H9 (cell line): ENCODE results near the gene RNF217. TPM values are rescaled to one million over a fixed set of nuclear protein-coding genes. Genes with fewer than 3 reads are reported as not detected.

ENCODE experiments used
- DNase-seq: peaks from one replicate; pipeline ENCODE4 v3.0.0-alpha.2; 2017
- H2AFZ ChIP-seq: one replicate; pipeline ENCODE4 v1.6.1; 2013; ENCODE audit warnings: mild to moderate bottlenecking, low read length, control low read depth, moderate library complexity
- H2AK5ac ChIP-seq: 2 replicates; pipeline ENCODE4 v1.6.1; 2013; ENCODE audit warnings: low read length, control low read depth, mixed read lengths; ENCODE audit not compliant: insufficient read length
- H2BK120ac ChIP-seq: one replicate; pipeline ENCODE4 v1.6.1; 2013; ENCODE audit warnings: low read depth, mild to moderate bottlenecking, low read length, control low read depth, inconsistent platforms; ENCODE audit not compliant: poor library complexity, severe bottlenecking
- H2BK12ac ChIP-seq: 2 replicates; pipeline ENCODE4 v1.6.1; 2013; ENCODE audit warnings: low read length, control low read depth, mixed read lengths, low read depth; ENCODE audit not compliant: insufficient read length
- H2BK15ac ChIP-seq: 2 replicates; pipeline ENCODE4 v1.6.1; 2013; ENCODE audit warnings: low read depth, low read length, control low read depth
- H2BK20ac ChIP-seq: one replicate; pipeline ENCODE4 v1.6.1; 2013; ENCODE audit warnings: low read depth, mild to moderate bottlenecking, low read length, control low read depth, inconsistent platforms; ENCODE audit not compliant: poor library complexity, severe bottlenecking
- H2BK5ac ChIP-seq: 2 replicates; pipeline ENCODE4 v1.6.1; 2013; ENCODE audit warnings: low read length, control low read depth, mixed read lengths; ENCODE audit not compliant: insufficient read length
- H3K14ac ChIP-seq: 2 replicates; pipeline ENCODE4 v1.6.1; 2013; ENCODE audit warnings: low read length, control low read depth; ENCODE audit not compliant: insufficient read depth
- H3K18ac ChIP-seq: 2 replicates; pipeline ENCODE4 v1.6.1; 2013; ENCODE audit warnings: low read depth, mild to moderate bottlenecking, mixed read lengths, low read length, control low read depth; ENCODE audit not compliant: insufficient read length
- H3K23ac ChIP-seq: 2 replicates; pipeline ENCODE4 v1.6.1; 2013; ENCODE audit warnings: low read length, control low read depth, mixed read lengths, low read depth; ENCODE audit not compliant: insufficient read length
- H3K23me2 ChIP-seq: 2 replicates; pipeline ENCODE4 v1.6.1; 2013; ENCODE audit warnings: low read depth, mild to moderate bottlenecking, mixed read lengths, low read length, control low read depth; ENCODE audit not compliant: insufficient read length, poor library complexity, severe bottlenecking
- H3K27ac ChIP-seq: 2 replicates; pipeline ENCODE4 v1.5.1; 2013; ENCODE audit warnings: low read length, control low read depth, mixed read lengths, low read depth; ENCODE audit not compliant: insufficient read length
- H3K27me3 ChIP-seq: 2 replicates; pipeline ENCODE4 v1.6.1; 2013; ENCODE audit warnings: low read length, control low read depth, inconsistent platforms; ENCODE audit not compliant: insufficient read depth
- H3K4ac ChIP-seq: 2 replicates; pipeline ENCODE4 v1.6.1; 2013; ENCODE audit warnings: low read depth, mild to moderate bottlenecking, control low read depth, inconsistent platforms, low read length, moderate library complexity
- H3K4me1 ChIP-seq: 2 replicates; pipeline ENCODE4 v1.6.1; 2013; ENCODE audit warnings: low read length, control low read depth, inconsistent platforms; ENCODE audit not compliant: insufficient read depth
- H3K4me2 ChIP-seq: 2 replicates; pipeline ENCODE4 v1.6.1; 2013; ENCODE audit warnings: low read length, control low read depth, mixed read lengths; ENCODE audit not compliant: insufficient read length, insufficient read depth
- H3K56ac ChIP-seq: 2 replicates; pipeline ENCODE4 v1.6.1; 2013; ENCODE audit warnings: low read depth, mild to moderate bottlenecking, mixed read lengths, low read length, control low read depth; ENCODE audit not compliant: insufficient read length
- H3K79me1 ChIP-seq: 2 replicates; pipeline ENCODE4 v1.6.1; 2013; ENCODE audit warnings: low read depth, mild to moderate bottlenecking, moderate library complexity, low read length, control low read depth, inconsistent platforms; ENCODE audit not compliant: insufficient read depth, poor library complexity, severe bottlenecking
- H3K79me2 ChIP-seq: 2 replicates; pipeline ENCODE4 v1.6.1; 2013; ENCODE audit warnings: low read length, control low read depth, inconsistent platforms; ENCODE audit not compliant: insufficient read depth
- H3K9ac ChIP-seq: 2 replicates; pipeline ENCODE4 v1.6.1; 2013; ENCODE audit warnings: low read length, control low read depth, mixed read lengths; ENCODE audit not compliant: insufficient read length; ENCODE audit errors: extremely low read depth
- H3K9me3 ChIP-seq: one replicate; pipeline ENCODE4 v1.6.1; 2013; ENCODE audit warnings: low read depth, low read length, inconsistent platforms; ENCODE audit not compliant: control insufficient read depth
- H3T11ph ChIP-seq: one replicate; pipeline ENCODE4 v1.6.1; 2013; ENCODE audit warnings: mild to moderate bottlenecking, low read length, control low read depth, inconsistent platforms
- H4K20me1 ChIP-seq: one replicate; pipeline ENCODE4 v1.6.1; 2013; ENCODE audit not compliant: control insufficient read depth, insufficient read length, insufficient read depth
- H4K5ac ChIP-seq: 2 replicates; pipeline ENCODE4 v1.6.1; 2013; ENCODE audit warnings: low read depth, mild to moderate bottlenecking, mixed read lengths, low read length, control low read depth; ENCODE audit not compliant: insufficient read length
- H4K8ac ChIP-seq: replicated peaks from 2 replicates; pipeline ENCODE4 v1.6.1; 2013; ENCODE audit warnings: low read length, control low read depth, mixed read lengths, low read depth; ENCODE audit not compliant: insufficient read length
- H4K91ac ChIP-seq: 2 replicates; pipeline ENCODE4 v1.6.1; 2013; ENCODE audit warnings: low read depth, mild to moderate bottlenecking, moderate library complexity, mixed read lengths, low read length, control low read depth; ENCODE audit not compliant: insufficient read length
- H3K27ac Mint-ChIP-seq, 3 experiments: 2 replicates in 2 of 3; 3 replicates in 1 of 3; pipeline ENCODE4 v1.8.0; 2020 to 2021; ENCODE audit warnings: mixed read lengths in 3 of 3, mild to moderate bottlenecking in 1 of 3, moderate library complexity in 1 of 3
- H3K27me3 Mint-ChIP-seq: 2 replicates; pipeline ENCODE4 v1.8.0; 2021; ENCODE audit warnings: low read depth, mild to moderate bottlenecking, moderate library complexity, mixed read lengths
- H3K36me3 Mint-ChIP-seq, 3 experiments: 2 replicates in 2 of 3; 3 replicates in 1 of 3; pipeline ENCODE4 v1.8.0; 2020 to 2021; ENCODE audit warnings: low read depth in 3 of 3, mixed read lengths in 3 of 3; ENCODE audit not compliant: insufficient read depth in 1 of 3
- H3K4me1 Mint-ChIP-seq, 2 experiments: 2 replicates each; pipeline ENCODE4 v1.8.0; 2020; ENCODE audit warnings: mixed read lengths in 2 of 2
- H3K4me3 Mint-ChIP-seq, 2 experiments: 2 replicates in 1 of 2; 3 replicates in 1 of 2; pipeline ENCODE4 v1.8.0; 2020 to 2021; ENCODE audit warnings: mild to moderate bottlenecking in 2 of 2, mixed read lengths in 2 of 2, moderate library complexity in 1 of 2
- H3K9me3 Mint-ChIP-seq, 2 experiments: 2 replicates in 1 of 2; 3 replicates in 1 of 2; pipeline ENCODE4 v1.8.0; 2020; ENCODE audit warnings: mild to moderate bottlenecking in 2 of 2, mixed read lengths in 2 of 2, moderate library complexity in 1 of 2
- CTCF ChIP-seq: fragments of 200-600 bp; sonication (generic); conservative IDR thresholded peaks from 3 replicates; pipeline ENCODE4 v1.8.0; 2021; ENCODE audit warnings: antibody characterized with exemption, mild to moderate bottlenecking
- WGBS: extraction: QIAGEN DNeasy Blood & Tissue Kit; methylation state at CpG from one replicate; pipeline ENCODE4 v1.1.7; 2013; ENCODE audit warnings: missing lambda C conversion rate, low lambda C conversion rate, mixed read lengths; ENCODE audit not compliant: insufficient read length; ENCODE audit errors: extremely low coverage; 5-methylcytosine and 5-hydroxymethylcytosine counted together
- total RNA-seq: library from RNA; stranded (reverse); gene quantifications from 2 replicates; pipeline ENCODE4 v1.2.1, GENCODE V29; 2021

RNF217 gene
- total RNA-seq, 1 experiment from 2014 or later = 9.6 TPM

GRCh38 chr6:125019918-125020317 lies 57.7 kb downstream of the RNF217 start:
- no peak overlapping the region for H3K18ac ChIP-seq
- no peaks in the 10 kb centered on the region for H3K79me2 ChIP-seq
- no peaks in the 10 kb centered on the region for H3K9me3 ChIP-seq
- no peak overlapping the region for H2AFZ ChIP-seq
- no peak overlapping the region for H3K9ac ChIP-seq
- peaks cover 8% of the 10 kb centered on the region; the same call in 1 of the 2 replicates for H3K4me1 ChIP-seq
- DNase-seq = peak; percentile 46
- no peaks in the 10 kb centered on the region for H3K27me3 ChIP-seq
- WGBS = no CpG with 5 or more reads among the region's 6 CpGs
- no peak overlapping the region for H3K4ac ChIP-seq
- H2BK120ac ChIP-seq = no peak overlapping the region
- H4K20me1 ChIP-seq = no peaks in the 10 kb centered on the region
- H3K23ac ChIP-seq = no peak overlapping the region
- peak overlapping the region; percentile 36 for H3K14ac ChIP-seq
- no peak overlapping the region for H4K5ac ChIP-seq
- H3K36me3 Mint-ChIP-seq = no peaks in the 10 kb centered on the region; a peak in 1 of 7 replicates
- no peak overlapping the region for H3K4me2 ChIP-seq
- H2BK12ac ChIP-seq = no peak overlapping the region
- H3K9me3 Mint-ChIP-seq = no peaks in the 10 kb centered on the region
- no peak overlapping the region for H2BK15ac ChIP-seq
- H3K4me1 Mint-ChIP-seq = peaks cover 25 to 26% of the 10 kb centered on the region in 2 experiments
- no peak overlapping the region for H4K8ac ChIP-seq
- H3K27ac Mint-ChIP-seq = peak overlapping the region; percentile 11 to 90 (median 75); a peak in 6 of 7 replicates
- H3K23me2 ChIP-seq = no peaks in the 10 kb centered on the region
- H2BK5ac ChIP-seq = no peak overlapping the region
- H4K91ac ChIP-seq = no peak overlapping the region
- H3K27ac ChIP-seq = peak overlapping the region; percentile 69
- peak overlapping the region; percentile 3 to 38; a peak in 3 of 5 replicates for H3K4me3 Mint-ChIP-seq
- H2AK5ac ChIP-seq = no peak overlapping the region
- no peaks in the 10 kb centered on the region for H3K27me3 Mint-ChIP-seq
- no peak overlapping the region for H2BK20ac ChIP-seq
- H3T11ph ChIP-seq = no peak overlapping the region
- H3K79me1 ChIP-seq = no peaks in the 10 kb centered on the region
- TF ChIP-seq CTCF = no peak
- H3K56ac ChIP-seq = no peak overlapping the region
